HG03095 (cell line): ENCODE measurements around the gene CNOT9.

Experiments used
- ATAC-seq: cut with Tn5 transposase; IDR thresholded peaks from one replicate; pipeline ENCODE4 v1.9.1; 2021; ENCODE audit warnings: moderate library complexity; ENCODE audit not compliant: unreplicated experiment

The CNOT9 gene

GRCh38 chr2:218577482-218578220, 9.0 kb downstream of the CNOT9 start:
- no peak for ATAC-seq

- no peak for ATAC-seq
These were observed 9.7 kb downstream of the CNOT9 start for GRCh38 chr2:218578272-218578877.

GRCh38 chr2:218582076-218582475, 13.4 kb downstream of the CNOT9 start:
- ATAC-seq, result no peak

- ATAC-seq, result no peak
These were observed 15.6 kb downstream of the CNOT9 start for GRCh38 chr2:218583983-218584850.

GRCh38 chr2:218585541-218585940, 16.9 kb downstream of the CNOT9 start:
- ATAC-seq, result no peak

- no peak for ATAC-seq
These were observed 36.8 kb downstream of the CNOT9 start for GRCh38 chr2:218605432-218605831.

- ATAC-seq, result no peak
These were observed 38.9 kb downstream of the CNOT9 start, which contains the start of gene PLCD4 for GRCh38 chr2:218607436-218608115. TSS of gene PLCD4 (plus strand) at chr2:218607899. CDS start at chr2:218615740, 7,841 bp downstream.

- no peak for ATAC-seq
These were observed 47.3 kb downstream of the CNOT9 start for GRCh38 chr2:218615868-218616315.

- no peak for ATAC-seq
These were observed 49.6 kb downstream of the CNOT9 start for GRCh38 chr2:218618102-218618860.

GRCh38 chr2:218621007-218621406, 52.4 kb downstream of the CNOT9 start:
- no peak for ATAC-seq

- no peak for ATAC-seq
These were observed 54.1 kb downstream of the CNOT9 start for GRCh38 chr2:218622606-218623365.

- ATAC-seq, result no peak
These were observed 54.7 kb downstream of the CNOT9 start for GRCh38 chr2:218623366-218623705.

GRCh38 chr2:218626369-218626768, 57.7 kb downstream of the CNOT9 start:
- ATAC-seq, result no peak

GRCh38 chr2:218627939-218628338, 59.3 kb downstream of the CNOT9 start:
- ATAC-seq, result no peak

- ATAC-seq, result no peak
These were observed 63.2 kb downstream of the CNOT9 start for GRCh38 chr2:218631837-218632236.

- ATAC-seq, result no peak
These were observed 67.1 kb downstream of the CNOT9 start for GRCh38 chr2:218635719-218636118.

- no peak for ATAC-seq
These were observed 69.7 kb downstream of the CNOT9 start for GRCh38 chr2:218638372-218638771.

GRCh38 chr2:218642121-218642656, 73.5 kb downstream of the CNOT9 start:
- ATAC-seq, result no peak

- ATAC-seq, result no peak
These were observed 74.1 kb downstream of the CNOT9 start for GRCh38 chr2:218642786-218643185.
